ENCODE measurements around the gene KIDINS220. TPM values are rescaled to one million over a fixed set of nuclear protein-coding genes. Genes with fewer than 3 reads are reported as not detected.

The KIDINS220 gene
- total and polyA plus RNA-seq, 4 donors, result 132 to 280 (median 167) TPM

DNA sequence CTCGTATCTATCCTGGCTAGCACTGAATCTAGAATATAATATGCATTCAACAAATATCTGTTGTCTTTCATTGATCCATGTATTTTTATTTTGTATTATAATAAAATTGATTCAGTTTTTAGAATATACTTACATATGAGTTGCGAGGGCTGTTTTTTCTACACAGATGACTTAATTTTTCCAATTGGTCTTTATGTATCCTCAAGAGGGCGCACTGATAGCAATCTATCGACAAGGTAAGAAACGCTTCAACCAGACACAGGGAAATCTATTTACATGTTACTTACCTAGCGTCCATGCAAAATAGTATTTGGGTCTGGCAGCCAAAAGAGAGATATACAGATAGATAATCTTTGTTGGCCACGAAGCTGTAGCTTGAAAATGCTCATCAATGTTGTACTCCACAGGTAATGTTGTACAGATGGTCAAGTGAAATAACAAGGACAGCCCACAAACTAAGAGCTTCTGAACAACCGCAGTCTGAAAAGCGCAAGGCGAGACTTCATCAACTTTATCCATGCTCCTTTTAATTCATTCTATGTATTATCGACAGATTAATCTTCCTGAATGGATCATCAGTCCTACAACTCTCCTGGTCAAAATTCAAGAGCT, 35.5 kb upstream of the KIDINS220 start:
- DNase-seq (ENCODE audit: low read depth in 4 of 6, low spot score in 6 of 6), result peak; percentile 13 to 90 (median 38)
- Histone ChIP-seq H3K27me3 (ENCODE audit: control insufficient read depth, insufficient read depth, low read length) (no peaks in the 10 kb centered on the region), H3K9me3 (ENCODE audit: control insufficient read depth, insufficient read depth, low read length) (no peaks in the 10 kb centered on the region), H3K4me1 (ENCODE audit: control insufficient read depth, insufficient read depth, low read length) (no peaks in the 10 kb centered on the region), H3K36me3 (ENCODE audit: control insufficient read depth, insufficient read depth, low read length) (peaks cover 7% of the 10 kb centered on the region), H3K27ac (ENCODE audit: low read depth, low read length) (no peak overlapping the region), H3K4me3 (ENCODE audit: low read depth, low read length) (no peak overlapping the region)
- 72% methylated on average over 5 of the region's 11 CpGs for WGBS (ENCODE audit: insufficient coverage)

DNA sequence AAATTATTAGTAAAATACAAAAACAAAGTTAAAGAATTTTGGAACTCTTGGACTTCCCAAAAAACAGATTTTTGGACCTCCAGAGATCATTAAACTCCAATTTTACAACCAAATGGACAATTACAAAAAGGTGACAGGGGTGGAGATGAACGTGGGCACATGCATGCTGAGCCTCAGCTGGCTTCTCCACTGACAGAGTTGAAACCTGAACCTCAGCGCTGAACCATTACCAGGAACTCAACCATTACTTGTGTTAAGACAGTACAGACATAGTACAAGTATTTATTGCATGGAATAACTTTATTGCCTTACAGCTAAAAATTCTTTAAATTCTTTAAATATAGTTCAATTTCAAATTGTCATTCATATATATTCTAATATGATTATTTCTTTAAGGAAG, 33.0 kb upstream of the KIDINS220 start:
- H3K36me3 ChIP-seq (ENCODE audit: control insufficient read depth, insufficient read depth, low read length), result peaks cover 6% of the 10 kb centered on the region
- 33% methylated on average over 1 of the region's 2 CpGs for WGBS (ENCODE audit: insufficient coverage)
- no peak for DNase-seq (ENCODE audit: low read depth in 4 of 6, low spot score in 6 of 6)
- no peak overlapping the region for H3K4me3 ChIP-seq (ENCODE audit: low read depth, low read length)
- H3K9me3 ChIP-seq (ENCODE audit: control insufficient read depth, insufficient read depth, low read length), result no peaks in the 10 kb centered on the region
- H3K4me1 ChIP-seq (ENCODE audit: control insufficient read depth, insufficient read depth, low read length), result no peaks in the 10 kb centered on the region
- no peak overlapping the region for H3K27ac ChIP-seq (ENCODE audit: low read depth, low read length)
- no peaks in the 10 kb centered on the region for H3K27me3 ChIP-seq (ENCODE audit: control insufficient read depth, insufficient read depth, low read length)

DNA sequence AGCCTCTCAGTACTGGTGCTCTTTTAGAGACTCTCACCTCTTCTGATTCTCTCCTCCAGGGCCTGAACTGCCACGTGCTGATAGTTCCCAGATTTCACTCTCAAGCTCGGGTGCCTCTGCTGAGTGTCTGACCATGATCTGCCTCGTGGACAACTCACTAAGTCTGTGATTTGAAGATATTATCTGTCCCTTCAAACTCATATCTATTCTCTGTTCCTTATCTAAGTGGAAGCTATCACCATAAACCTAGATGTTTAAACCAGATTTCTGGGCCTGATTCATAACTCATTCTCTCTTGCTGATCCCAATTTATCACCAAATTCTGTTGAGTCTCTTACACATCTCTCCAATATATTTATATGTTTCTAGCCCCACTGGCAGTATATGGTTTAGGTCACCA, 29.9 kb upstream of the KIDINS220 start:
- Histone ChIP-seq H3K4me1 (ENCODE audit: control insufficient read depth, insufficient read depth, low read length) (no peaks in the 10 kb centered on the region), H3K36me3 (ENCODE audit: control insufficient read depth, insufficient read depth, low read length) (peaks cover 10% of the 10 kb centered on the region), H3K27ac (ENCODE audit: low read depth, low read length) (no peak overlapping the region), H3K4me3 (ENCODE audit: low read depth, low read length) (no peak overlapping the region), H3K27me3 (ENCODE audit: control insufficient read depth, insufficient read depth, low read length) (no peaks in the 10 kb centered on the region), H3K9me3 (ENCODE audit: control insufficient read depth, insufficient read depth, low read length) (no peaks in the 10 kb centered on the region)
- no peak for DNase-seq (ENCODE audit: low read depth in 4 of 6, low spot score in 6 of 6)
- 90% methylated on average over 3 of the region's 3 CpGs for whole genome bisulfite sequencing (ENCODE audit: insufficient coverage)

DNA sequence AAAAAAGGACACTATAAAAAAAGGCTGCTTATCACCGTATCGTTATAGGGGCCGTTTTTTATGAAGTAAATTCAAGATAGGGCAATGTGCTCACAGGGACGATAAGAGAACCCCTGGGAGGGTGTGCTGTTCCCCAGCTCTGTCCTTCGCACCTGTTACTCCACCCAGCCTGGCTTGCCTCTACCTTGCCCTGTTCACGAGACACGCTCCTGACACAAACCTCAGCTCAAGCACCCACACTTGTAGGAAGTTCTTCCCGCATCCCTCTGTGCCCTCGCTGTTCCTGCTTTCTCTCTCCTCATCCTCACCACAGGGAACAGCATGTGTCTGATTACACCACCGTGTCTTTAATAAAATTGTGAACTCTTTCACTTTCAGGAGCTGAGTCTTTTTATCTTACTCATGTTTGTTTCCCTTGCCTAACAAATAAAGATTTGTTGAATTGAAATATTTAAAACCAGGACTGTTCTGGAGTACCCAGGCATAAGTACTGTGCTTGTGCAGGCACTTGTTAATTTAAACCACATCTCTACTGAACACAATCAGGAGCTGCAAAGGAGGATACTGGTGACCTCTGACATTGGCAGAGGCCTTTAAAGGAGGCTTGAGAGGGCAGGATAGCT, 26.0 kb upstream of the KIDINS220 start:
- H3K4me1 ChIP-seq (ENCODE audit: control insufficient read depth, insufficient read depth, low read length), result no peaks in the 10 kb centered on the region
- DNase-seq (ENCODE audit: low read depth in 4 of 6, low spot score in 6 of 6), result no peak
- H3K4me3 ChIP-seq (ENCODE audit: low read depth, low read length), result no peak overlapping the region
- no peaks in the 10 kb centered on the region for H3K9me3 ChIP-seq (ENCODE audit: control insufficient read depth, insufficient read depth, low read length)
- H3K27me3 ChIP-seq (ENCODE audit: control insufficient read depth, insufficient read depth, low read length), result no peaks in the 10 kb centered on the region
- 91% methylated on average over 6 of the region's 10 CpGs for WGBS (ENCODE audit: insufficient coverage)
- peaks cover 10% of the 10 kb centered on the region for H3K36me3 ChIP-seq (ENCODE audit: control insufficient read depth, insufficient read depth, low read length)
- no peak overlapping the region for H3K27ac ChIP-seq (ENCODE audit: low read depth, low read length)

DNA sequence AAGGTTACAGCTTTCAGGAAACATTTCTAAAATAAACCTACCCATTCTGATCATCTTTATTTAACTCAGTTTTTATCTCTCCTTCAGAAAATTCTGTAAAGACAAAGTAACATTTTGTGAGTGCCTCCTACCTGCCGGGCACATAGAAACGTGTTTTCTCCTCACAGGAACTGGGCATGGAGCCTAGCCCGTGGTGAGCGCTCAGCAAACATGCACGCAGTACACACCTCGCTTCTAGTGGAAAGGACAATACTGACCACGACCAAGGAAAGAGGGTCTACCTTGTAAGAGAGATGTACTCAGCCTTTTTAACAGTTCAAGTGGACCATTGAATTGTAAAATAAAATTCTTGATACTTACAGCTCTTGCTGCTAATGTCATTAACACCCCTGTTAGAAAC, 24.8 kb upstream of the KIDINS220 start:
- DNase-seq (ENCODE audit: low read depth in 4 of 6, low spot score in 6 of 6), result no peak
- H3K4me1 ChIP-seq (ENCODE audit: control insufficient read depth, insufficient read depth, low read length), result no peaks in the 10 kb centered on the region
- no peaks in the 10 kb centered on the region for H3K9me3 ChIP-seq (ENCODE audit: control insufficient read depth, insufficient read depth, low read length)
- 92% methylated on average over 6 of the region's 7 CpGs for WGBS (ENCODE audit: insufficient coverage)
- H3K27ac ChIP-seq (ENCODE audit: low read depth, low read length), result no peak overlapping the region
- no peak overlapping the region for H3K4me3 ChIP-seq (ENCODE audit: low read depth, low read length)
- no peaks in the 10 kb centered on the region for H3K27me3 ChIP-seq (ENCODE audit: control insufficient read depth, insufficient read depth, low read length)
- peaks cover 12% of the 10 kb centered on the region for H3K36me3 ChIP-seq (ENCODE audit: control insufficient read depth, insufficient read depth, low read length)

DNA sequence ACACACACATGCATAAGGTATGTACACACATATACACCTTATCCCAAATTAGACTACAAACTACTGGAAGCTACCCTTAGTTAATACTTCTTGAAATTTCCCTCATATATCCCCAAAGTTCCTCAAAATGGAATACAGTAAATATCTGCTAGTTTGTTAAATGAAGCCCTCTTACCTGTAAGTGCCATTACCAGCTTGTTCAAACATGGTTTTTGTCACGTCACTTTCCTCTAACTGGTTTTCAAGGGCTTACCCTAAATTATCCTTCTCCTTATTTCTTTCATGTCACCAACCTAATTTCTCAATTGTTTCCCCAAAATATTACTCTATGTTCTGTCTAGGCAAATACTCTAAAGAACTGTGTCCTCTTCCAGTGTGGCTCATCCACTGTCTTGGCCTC, 24.4 kb upstream of the KIDINS220 start:
- WGBS (ENCODE audit: insufficient coverage), result 100% methylated on average over 1 of the region's 1 CpG
- no peak for DNase-seq (ENCODE audit: low read depth in 4 of 6, low spot score in 6 of 6)

DNA sequence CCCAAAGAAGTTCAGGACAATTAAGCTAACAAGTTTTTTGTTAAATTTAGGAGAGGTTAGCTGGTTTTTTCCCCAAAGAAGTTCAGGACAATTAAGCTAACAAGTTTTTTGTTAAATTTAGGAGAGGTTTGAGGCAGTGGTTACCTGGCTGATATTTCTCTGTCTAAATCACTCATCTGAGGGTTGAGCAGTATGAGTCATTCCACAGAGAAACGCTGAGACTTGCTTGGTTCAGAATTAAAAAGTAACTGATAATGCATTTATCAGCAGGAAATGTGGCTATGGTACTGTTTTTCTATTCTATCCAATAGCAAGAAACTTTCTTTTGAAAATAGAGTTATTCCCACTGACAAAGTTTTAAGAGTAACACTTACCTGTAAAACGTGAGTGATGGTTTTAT, 22.8 kb upstream of the KIDINS220 start:
- no peak overlapping the region for H3K27ac ChIP-seq (ENCODE audit: low read depth, low read length)
- H3K27me3 ChIP-seq (ENCODE audit: control insufficient read depth, insufficient read depth, low read length), result no peaks in the 10 kb centered on the region
- no peaks in the 10 kb centered on the region for H3K4me1 ChIP-seq (ENCODE audit: control insufficient read depth, insufficient read depth, low read length)
- no peak overlapping the region for H3K4me3 ChIP-seq (ENCODE audit: low read depth, low read length)
- H3K9me3 ChIP-seq (ENCODE audit: control insufficient read depth, insufficient read depth, low read length), result no peaks in the 10 kb centered on the region
- H3K36me3 ChIP-seq (ENCODE audit: control insufficient read depth, insufficient read depth, low read length), result peaks cover 6% of the 10 kb centered on the region
- no CpG with 5 or more reads among the region's 2 CpGs for WGBS (ENCODE audit: insufficient coverage)
- DNase-seq (ENCODE audit: low read depth in 4 of 6, low spot score in 6 of 6), result no peak

More for the DNA sequence above, 24.4 kb upstream of the KIDINS220 start:
- no peak overlapping the region for H3K27ac ChIP-seq (ENCODE audit: low read depth, low read length)
- H3K27me3 ChIP-seq (ENCODE audit: control insufficient read depth, insufficient read depth, low read length), result no peaks in the 10 kb centered on the region
- H3K36me3 ChIP-seq (ENCODE audit: control insufficient read depth, insufficient read depth, low read length), result peaks cover 9% of the 10 kb centered on the region
- H3K4me3 ChIP-seq (ENCODE audit: low read depth, low read length), result no peak overlapping the region
- no peaks in the 10 kb centered on the region for H3K4me1 ChIP-seq (ENCODE audit: control insufficient read depth, insufficient read depth, low read length)
- no peaks in the 10 kb centered on the region for H3K9me3 ChIP-seq (ENCODE audit: control insufficient read depth, insufficient read depth, low read length)

DNA sequence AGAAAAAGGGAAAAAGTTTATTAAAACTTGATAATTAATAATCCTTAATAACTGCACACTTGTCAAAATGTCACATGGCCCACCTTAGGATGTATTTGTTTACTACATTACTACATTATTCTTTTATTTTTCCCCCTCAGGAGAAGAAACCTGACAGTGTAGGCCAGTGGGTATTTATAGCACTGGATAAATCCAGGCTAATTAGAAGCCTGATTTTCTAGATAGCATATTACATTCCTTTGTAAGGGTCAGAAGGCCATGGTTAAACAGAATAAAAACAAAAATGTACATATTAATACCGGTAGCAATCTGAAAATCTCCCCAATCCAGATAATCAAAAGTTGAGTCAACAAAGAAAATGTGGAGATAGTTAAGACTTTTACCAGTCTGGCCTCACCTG, 21.5 kb upstream of the KIDINS220 start:
- H3K4me3 ChIP-seq (ENCODE audit: low read depth, low read length), result no peak overlapping the region
- no peaks in the 10 kb centered on the region for H3K9me3 ChIP-seq (ENCODE audit: control insufficient read depth, insufficient read depth, low read length)
- no CpG with 5 or more reads among the region's 1 CpG for WGBS (ENCODE audit: insufficient coverage)
- no peaks in the 10 kb centered on the region for H3K4me1 ChIP-seq (ENCODE audit: control insufficient read depth, insufficient read depth, low read length)
- no peaks in the 10 kb centered on the region for H3K27me3 ChIP-seq (ENCODE audit: control insufficient read depth, insufficient read depth, low read length)
- no peak overlapping the region for H3K27ac ChIP-seq (ENCODE audit: low read depth, low read length)
- peaks cover 3% of the 10 kb centered on the region for H3K36me3 ChIP-seq (ENCODE audit: control insufficient read depth, insufficient read depth, low read length)
- no peak for DNase-seq (ENCODE audit: low read depth in 4 of 6, low spot score in 6 of 6)

DNA sequence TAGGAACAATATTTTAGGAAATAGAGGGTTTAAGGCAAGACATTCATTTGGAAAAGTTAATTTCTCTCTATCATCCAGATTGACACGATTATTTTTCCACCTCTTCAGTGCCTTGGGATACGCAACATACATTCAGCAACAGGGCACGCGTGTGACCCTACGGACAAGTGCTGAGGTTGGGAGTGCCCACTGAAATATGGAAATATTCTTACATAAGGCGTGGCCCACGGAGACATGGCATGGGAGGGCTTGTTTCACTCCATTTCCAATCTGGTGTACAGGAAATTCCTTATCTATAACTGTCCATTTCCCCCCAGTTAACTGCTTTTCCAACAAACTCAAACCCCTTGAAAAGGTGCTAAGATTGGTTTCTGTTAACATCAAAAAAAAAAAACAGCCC, 20.9 kb upstream of the KIDINS220 start:
- H3K27ac ChIP-seq (ENCODE audit: low read depth, low read length), result no peak overlapping the region
- 100% methylated on average over 3 of the region's 7 CpGs for WGBS (ENCODE audit: insufficient coverage)
- no peak for DNase-seq (ENCODE audit: low read depth in 4 of 6, low spot score in 6 of 6)
- H3K4me1 ChIP-seq (ENCODE audit: control insufficient read depth, insufficient read depth, low read length), result no peaks in the 10 kb centered on the region
- H3K36me3 ChIP-seq (ENCODE audit: control insufficient read depth, insufficient read depth, low read length), result peaks cover 3% of the 10 kb centered on the region
- H3K9me3 ChIP-seq (ENCODE audit: control insufficient read depth, insufficient read depth, low read length), result no peaks in the 10 kb centered on the region
- no peaks in the 10 kb centered on the region for H3K27me3 ChIP-seq (ENCODE audit: control insufficient read depth, insufficient read depth, low read length)
- no peak overlapping the region for H3K4me3 ChIP-seq (ENCODE audit: low read depth, low read length)

DNA sequence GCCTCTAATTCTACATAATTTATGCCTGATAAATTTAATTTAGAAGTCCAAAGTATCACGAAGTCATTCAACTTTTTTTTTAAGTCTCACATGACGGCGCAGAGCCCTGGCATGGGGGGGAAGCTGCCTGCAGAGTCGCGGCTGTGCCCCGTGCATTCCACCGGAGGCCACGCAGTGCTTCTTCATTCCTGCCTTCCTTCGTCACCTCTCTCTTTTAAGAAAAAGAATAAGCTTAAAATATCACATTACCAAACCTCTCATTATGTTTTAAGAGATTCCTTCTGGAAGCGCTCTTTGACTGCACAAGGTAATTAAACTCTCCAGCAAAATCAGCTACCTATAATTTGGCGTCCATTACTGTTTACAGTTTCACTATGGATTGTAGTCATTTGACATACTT, 20.3 kb upstream of the KIDINS220 start:
- Histone ChIP-seq H3K4me1 (ENCODE audit: control insufficient read depth, insufficient read depth, low read length) (no peaks in the 10 kb centered on the region), H3K27ac (ENCODE audit: low read depth, low read length) (no peak overlapping the region), H3K36me3 (ENCODE audit: control insufficient read depth, insufficient read depth, low read length) (peaks cover 3% of the 10 kb centered on the region), H3K9me3 (ENCODE audit: control insufficient read depth, insufficient read depth, low read length) (no peaks in the 10 kb centered on the region), H3K27me3 (ENCODE audit: control insufficient read depth, insufficient read depth, low read length) (no peaks in the 10 kb centered on the region), H3K4me3 (ENCODE audit: low read depth, low read length) (no peak overlapping the region)
- DNase-seq (ENCODE audit: low read depth in 4 of 6, low spot score in 6 of 6), result no peak
- WGBS (ENCODE audit: insufficient coverage), result 88% methylated on average over 6 of the region's 11 CpGs
